ENCODE results near the gene POLE. TPM values are rescaled to one million over a fixed set of nuclear protein-coding genes. Genes with fewer than 3 reads are reported as not detected.

POLE gene, protein sequence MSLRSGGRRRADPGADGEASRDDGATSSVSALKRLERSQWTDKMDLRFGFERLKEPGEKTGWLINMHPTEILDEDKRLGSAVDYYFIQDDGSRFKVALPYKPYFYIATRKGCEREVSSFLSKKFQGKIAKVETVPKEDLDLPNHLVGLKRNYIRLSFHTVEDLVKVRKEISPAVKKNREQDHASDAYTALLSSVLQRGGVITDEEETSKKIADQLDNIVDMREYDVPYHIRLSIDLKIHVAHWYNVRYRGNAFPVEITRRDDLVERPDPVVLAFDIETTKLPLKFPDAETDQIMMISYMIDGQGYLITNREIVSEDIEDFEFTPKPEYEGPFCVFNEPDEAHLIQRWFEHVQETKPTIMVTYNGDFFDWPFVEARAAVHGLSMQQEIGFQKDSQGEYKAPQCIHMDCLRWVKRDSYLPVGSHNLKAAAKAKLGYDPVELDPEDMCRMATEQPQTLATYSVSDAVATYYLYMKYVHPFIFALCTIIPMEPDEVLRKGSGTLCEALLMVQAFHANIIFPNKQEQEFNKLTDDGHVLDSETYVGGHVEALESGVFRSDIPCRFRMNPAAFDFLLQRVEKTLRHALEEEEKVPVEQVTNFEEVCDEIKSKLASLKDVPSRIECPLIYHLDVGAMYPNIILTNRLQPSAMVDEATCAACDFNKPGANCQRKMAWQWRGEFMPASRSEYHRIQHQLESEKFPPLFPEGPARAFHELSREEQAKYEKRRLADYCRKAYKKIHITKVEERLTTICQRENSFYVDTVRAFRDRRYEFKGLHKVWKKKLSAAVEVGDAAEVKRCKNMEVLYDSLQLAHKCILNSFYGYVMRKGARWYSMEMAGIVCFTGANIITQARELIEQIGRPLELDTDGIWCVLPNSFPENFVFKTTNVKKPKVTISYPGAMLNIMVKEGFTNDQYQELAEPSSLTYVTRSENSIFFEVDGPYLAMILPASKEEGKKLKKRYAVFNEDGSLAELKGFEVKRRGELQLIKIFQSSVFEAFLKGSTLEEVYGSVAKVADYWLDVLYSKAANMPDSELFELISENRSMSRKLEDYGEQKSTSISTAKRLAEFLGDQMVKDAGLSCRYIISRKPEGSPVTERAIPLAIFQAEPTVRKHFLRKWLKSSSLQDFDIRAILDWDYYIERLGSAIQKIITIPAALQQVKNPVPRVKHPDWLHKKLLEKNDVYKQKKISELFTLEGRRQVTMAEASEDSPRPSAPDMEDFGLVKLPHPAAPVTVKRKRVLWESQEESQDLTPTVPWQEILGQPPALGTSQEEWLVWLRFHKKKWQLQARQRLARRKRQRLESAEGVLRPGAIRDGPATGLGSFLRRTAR (N-terminal part only)
- total RNA-seq = 10 to 100 TPM; 17.8 to 42.4 (median 27.0) TPM

- TF ChIP-seq POLR2A (IDR thresholded peaks at IDR 0.05) = peak in 1 of 4 donors; percentile 29
- TF ChIP-seq, protein P1, sequence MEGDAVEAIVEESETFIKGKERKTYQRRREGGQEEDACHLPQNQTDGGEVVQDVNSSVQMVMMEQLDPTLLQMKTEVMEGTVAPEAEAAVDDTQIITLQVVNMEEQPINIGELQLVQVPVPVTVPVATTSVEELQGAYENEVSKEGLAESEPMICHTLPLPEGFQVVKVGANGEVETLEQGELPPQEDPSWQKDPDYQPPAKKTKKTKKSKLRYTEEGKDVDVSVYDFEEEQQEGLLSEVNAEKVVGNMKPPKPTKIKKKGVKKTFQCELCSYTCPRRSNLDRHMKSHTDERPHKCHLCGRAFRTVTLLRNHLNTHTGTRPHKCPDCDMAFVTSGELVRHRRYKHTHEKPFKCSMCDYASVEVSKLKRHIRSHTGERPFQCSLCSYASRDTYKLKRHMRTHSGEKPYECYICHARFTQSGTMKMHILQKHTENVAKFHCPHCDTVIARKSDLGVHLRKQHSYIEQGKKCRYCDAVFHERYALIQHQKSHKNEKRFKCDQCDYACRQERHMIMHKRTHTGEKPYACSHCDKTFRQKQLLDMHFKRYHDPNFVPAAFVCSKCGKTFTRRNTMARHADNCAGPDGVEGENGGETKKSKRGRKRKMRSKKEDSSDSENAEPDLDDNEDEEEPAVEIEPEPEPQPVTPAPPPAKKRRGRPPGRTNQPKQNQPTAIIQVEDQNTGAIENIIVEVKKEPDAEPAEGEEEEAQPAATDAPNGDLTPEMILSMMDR (IDR thresholded peaks at IDR 0.05) = peak in 3 of 6 experiments; percentile 25 to 39 (median 30)
- intact Hi-C loops (cut with DNase I) = no loop called here
- WGBS, 2 donors = no CpG with 5 or more reads among the region's 134 CpGs
- Histone ChIP-seq H3K4me3 (peak within 1 kb of the TSS; percentile 73 to 99 (median 90)), H3K4me1 (peaks cover 0 to 24% (median 8%) of the 10 kb centered on the region in 3 donors), H3K27me3 (no peaks in the 10 kb centered on the region), H3K36me3 (peaks cover 0 to 8% (median 0%) of the 10 kb centered on the region in 3 donors), H3K27ac (peak within 1 kb of the TSS; percentile 62 to 92 (median 80)), H3K9me3 (no peaks in the 10 kb centered on the region)
- DNase-seq = peak; percentile 74
These were observed at the start of gene POLE, which contains the start of gene PXMP2 for GRCh38 chr12:132687211-132688164. POLE (minus strand) TSS chr12:132687342; CDS start chr12:132687315, 27 bp downstream. PXMP2 (plus strand) TSS chr12:132687587; CDS start chr12:132687671, 84 bp downstream.

DNA sequence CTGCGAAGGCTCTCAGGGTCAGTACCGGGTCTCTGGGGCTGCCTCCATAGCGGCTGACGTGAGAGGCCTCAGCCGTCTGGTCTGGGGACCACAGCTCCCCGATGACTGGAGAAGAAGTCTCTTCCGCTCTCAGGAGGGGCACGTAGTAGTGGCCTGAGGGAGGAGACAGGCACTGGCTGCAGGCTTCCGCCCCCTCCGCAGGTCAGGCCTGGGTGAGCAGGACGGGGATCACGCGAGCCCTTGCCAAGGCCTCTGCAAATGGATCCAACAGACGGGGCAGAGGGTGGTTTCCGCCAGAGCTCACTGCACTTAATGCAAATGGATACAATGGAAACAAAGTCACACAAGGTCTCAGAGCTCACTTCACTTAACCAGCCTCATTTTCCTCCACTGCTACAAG lies 49.8 kb upstream of the POLE start:
- Histone ChIP-seq H3K4me1 (no peaks in the 10 kb centered on the region), H3K27ac (no peak overlapping the region), H3K9me3 (no peaks in the 10 kb centered on the region), H3K27me3 (no peaks in the 10 kb centered on the region), H3K4me3 (no peak overlapping the region), H3K36me3 (peaks cover 36 to 100% (median 81%) of the 10 kb centered on the region in 3 donors)
- no peak for DNase-seq
- WGBS, 2 donors = 88 to 96% methylated on average over 5 to 6 of the region's 15 CpGs
- TF ChIP-seq, protein P1 (IDR thresholded peaks at IDR 0.05) = no peak
- TF ChIP-seq POLR2A (IDR thresholded peaks at IDR 0.05) = no peak
- intact Hi-C loops (cut with DNase I) = no loop called here

DNA sequence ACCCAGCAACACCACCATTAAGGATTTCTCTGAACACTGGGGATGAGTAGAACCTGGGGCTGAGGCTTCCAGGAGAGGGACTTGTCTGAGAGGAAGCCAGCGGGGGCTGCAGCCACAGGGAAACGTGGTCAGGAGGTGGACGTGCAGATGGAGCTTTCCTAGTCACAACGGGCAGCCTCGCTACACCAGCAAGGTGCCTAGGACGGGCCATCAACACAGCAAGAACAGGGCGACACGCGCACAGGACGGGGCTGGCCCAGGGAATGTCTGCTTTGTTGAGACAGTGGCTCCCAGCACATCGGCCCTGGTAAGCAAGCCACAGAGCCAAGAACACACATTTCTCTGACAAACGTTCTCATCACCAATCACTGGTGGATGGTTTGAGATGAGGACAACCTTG lies 49.2 kb upstream of the POLE start:
- Histone ChIP-seq H3K27ac (no peak overlapping the region), H3K4me1 (no peaks in the 10 kb centered on the region), H3K9me3 (no peaks in the 10 kb centered on the region), H3K27me3 (no peaks in the 10 kb centered on the region), H3K4me3 (no peak overlapping the region), H3K36me3 (peaks cover 36 to 100% (median 77%) of the 10 kb centered on the region in 3 donors)
- no peak for DNase-seq
- intact Hi-C loops (cut with DNase I) = no loop called here
- TF ChIP-seq, protein P1 (IDR thresholded peaks at IDR 0.05) = no peak
- no peak for TF ChIP-seq POLR2A (IDR thresholded peaks at IDR 0.05)
- 91 to 95% methylated on average over 8 to 11 of the region's 12 CpGs for WGBS, 2 donors

GRCh38 chr12:132735496-132735895 lies 48.4 kb upstream of the POLE start:
- 93 to 99% methylated on average over 14 to 17 of the region's 20 CpGs for WGBS, 2 donors
- intact Hi-C loops (cut with DNase I) = no loop called here

More at GRCh38 chr12:132735496-132735895, 48.4 kb upstream of the POLE start:
- Histone ChIP-seq H3K9me3 (no peaks in the 10 kb centered on the region), H3K4me1 (no peaks in the 10 kb centered on the region), H3K4me3 (no peak overlapping the region), H3K27ac (no peak overlapping the region), H3K27me3 (no peaks in the 10 kb centered on the region), H3K36me3 (peaks cover 30 to 100% (median 73%) of the 10 kb centered on the region in 3 donors)
- TF ChIP-seq POLR2A (IDR thresholded peaks at IDR 0.05) = no peak
- TF ChIP-seq, protein P1 (IDR thresholded peaks at IDR 0.05) = no peak
- DNase-seq = no peak

Data from esophagus squamous epithelium (tissue), 5 donors.